Measurements from ENCODE around the gene CNOT2.

GRCh38 chr12:70247653-70248199, 4.5 kb downstream of the CNOT2 start:
- no peak for TF ChIP-seq CTCF (IDR thresholded peaks at IDR 0.05)
- TF ChIP-seq POLR2AphosphoS5 (IDR thresholded peaks at IDR 0.05) = no peak
- no peak for TF ChIP-seq POLR2A (IDR thresholded peaks at IDR 0.05)
- no peak for TF ChIP-seq EP300 (IDR thresholded peaks at IDR 0.05; ENCODE audit: low read depth)
